Measurements from ENCODE around the gene CDH6. TPM values are rescaled to one million over a fixed set of nuclear protein-coding genes. Genes with fewer than 3 reads are reported as not detected.

CDH6 gene
- total and polyA plus RNA-seq, 2 experiments from 2014 or later, result 0.60 to 1.1 TPM

- Histone ChIP-seq H3K4me2 (no peak overlapping the region), H2AFZ (peak overlapping the region; percentile 11; the same call in 1 of the 2 replicates), H3K4me1 (ENCODE audit: insufficient read depth) (no peaks in the 10 kb centered on the region), H3K79me2 (replicated peaks; ENCODE audit: insufficient read depth) (no peaks in the 10 kb centered on the region), H3K27ac (ENCODE audit: low read depth) (no peak overlapping the region), H3K4me3 (no peak overlapping the region), H3F3A (replicated peaks; ENCODE audit: low read depth) (no peaks in the 10 kb centered on the region), H3K9me2 (ENCODE audit: insufficient read depth) (no peaks in the 10 kb centered on the region), H4K20me1 (replicated peaks; ENCODE audit: insufficient read depth) (no peaks in the 10 kb centered on the region), H3K36me3 (ENCODE audit: insufficient read depth) (no peaks in the 10 kb centered on the region), H3K27me3 (ENCODE audit: insufficient read depth) (no peaks in the 10 kb centered on the region)
- no peaks in the 10 kb centered on the region for H3K36me3 Mint-ChIP-seq (ENCODE audit: low read depth)
- TF ChIP-seq EZH2 (IDR thresholded peaks at IDR 0.05; ENCODE audit: low read depth, unreplicated experiment) (no peak), CTCF (conservative IDR thresholded peaks at IDR 0.05; ENCODE audit: low read depth in 2 of 2) (peak; percentile 8 to 22; a peak in 2 of 4 replicates)
- peak; percentile 23 for DNase-seq (ENCODE audit: low spot score)
- H3K27me3 Mint-ChIP-seq (ENCODE audit: insufficient read depth, low read depth, poor library complexity), result no peaks in the 10 kb centered on the region
- H3K9me3 Mint-ChIP-seq, result no peaks in the 10 kb centered on the region
- ATAC-seq, result no peak; the same call in 2 of the 3 replicates
- H3K27ac Mint-ChIP-seq, result no peak overlapping the region
- no peaks in the 10 kb centered on the region for H3K4me1 Mint-ChIP-seq
- no peak overlapping the region for H3K4me3 Mint-ChIP-seq
These were observed 25.5 kb downstream of the CDH6 start for GRCh38 chr5:31218978-31219377.

DNA sequence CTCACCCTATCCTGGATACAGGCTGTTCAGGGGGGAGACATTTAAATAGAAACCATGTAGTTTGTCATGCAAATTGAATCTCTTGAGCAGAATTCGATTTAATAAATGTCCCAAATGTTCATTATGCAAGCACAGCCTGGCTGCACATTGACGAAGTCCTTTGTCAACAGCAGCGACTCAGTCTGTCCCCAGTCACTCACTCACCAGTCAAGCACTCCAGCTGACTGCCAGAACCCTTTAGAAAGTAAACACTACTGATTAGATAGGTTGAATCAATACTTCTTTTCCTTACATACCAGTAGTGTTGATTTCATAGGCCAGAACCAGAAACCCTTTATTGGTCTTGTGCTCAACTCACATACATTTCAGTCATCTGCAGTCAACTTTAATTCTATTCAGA is 27.5 kb downstream of the CDH6 start:
- Histone ChIP-seq H3K79me2 (replicated peaks; ENCODE audit: insufficient read depth) (no peaks in the 10 kb centered on the region), H3K4me3 (no peak overlapping the region), H3K4me1 (ENCODE audit: insufficient read depth) (no peaks in the 10 kb centered on the region), H3F3A (replicated peaks; ENCODE audit: low read depth) (no peaks in the 10 kb centered on the region), H2AFZ (no peak overlapping the region), H3K4me2 (no peak overlapping the region), H4K20me1 (replicated peaks; ENCODE audit: insufficient read depth) (no peaks in the 10 kb centered on the region), H3K27ac (ENCODE audit: low read depth) (no peak overlapping the region), H3K9me2 (ENCODE audit: insufficient read depth) (no peaks in the 10 kb centered on the region), H3K36me3 (ENCODE audit: insufficient read depth) (no peaks in the 10 kb centered on the region), H3K27me3 (ENCODE audit: insufficient read depth) (no peaks in the 10 kb centered on the region)
- DNase-seq (ENCODE audit: low spot score), result no peak
- no peak for ATAC-seq
- Mint-ChIP-seq H3K27ac (no peak overlapping the region), H3K4me3 (no peak overlapping the region), H3K4me1 (no peaks in the 10 kb centered on the region), H3K36me3 (ENCODE audit: low read depth) (no peaks in the 10 kb centered on the region), H3K27me3 (ENCODE audit: insufficient read depth, low read depth, poor library complexity) (no peaks in the 10 kb centered on the region), H3K9me3 (no peaks in the 10 kb centered on the region)
- no peak for TF ChIP-seq REST (IDR thresholded peaks at IDR 0.05; ENCODE audit: unreplicated experiment)
- no peak for TF ChIP-seq POLR2AphosphoS5 (IDR thresholded peaks at IDR 0.05; ENCODE audit: low read depth)
- TF ChIP-seq EZH2phosphoT487 (IDR thresholded peaks at IDR 0.05; ENCODE audit: unreplicated experiment), result no peak
- no peak for TF ChIP-seq ZNF114 (CRISPR knock-in tag; IDR thresholded peaks at IDR 0.05)
- TF ChIP-seq ZNF331 (CRISPR knock-in tag; IDR thresholded peaks at IDR 0.05; ENCODE audit: low read depth), result no peak
- no peak for TF ChIP-seq CREB1 (CRISPR knock-in tag; IDR thresholded peaks at IDR 0.05; ENCODE audit: low read depth)
- TF ChIP-seq STAT1 (IDR thresholded peaks at IDR 0.05; ENCODE audit: unreplicated experiment), result no peak
- TF ChIP-seq ZNF462 (CRISPR knock-in tag; IDR thresholded peaks at IDR 0.05), result no peak
- no peak for TF ChIP-seq JUNB (IDR thresholded peaks at IDR 0.05; ENCODE audit: unreplicated experiment)
